Muscle layer of duodenum (tissue), 2 donors: ENCODE data around the gene TMEM259.

Experiments used
- H3K27ac ChIP-seq: one replicate; pipeline ENCODE4 v1.7.0; 2013; ENCODE audit warnings: mild to moderate bottlenecking, low read length
- H3K27me3 ChIP-seq: one replicate; pipeline ENCODE4 v1.7.0; 2013; ENCODE audit warnings: low read depth, mild to moderate bottlenecking, control low read depth, low read length
- H3K36me3 ChIP-seq, 2 donors: one replicate each; pipeline ENCODE4 v1.7.0; 2013; ENCODE audit warnings: low read length in 2 of 2, control low read depth in 1 of 2, mild to moderate bottlenecking in 1 of 2; ENCODE audit not compliant: insufficient read depth in 2 of 2, control insufficient read depth in 1 of 2
- H3K4me1 ChIP-seq, 2 donors: one replicate each; pipeline ENCODE4 v1.7.0; 2013; ENCODE audit warnings: low read length in 2 of 2, mild to moderate bottlenecking in 2 of 2, control low read depth in 1 of 2, moderate library complexity in 1 of 2; ENCODE audit not compliant: insufficient read depth in 2 of 2, control insufficient read depth in 1 of 2
- H3K4me3 ChIP-seq, 2 donors: one replicate each; pipeline ENCODE4 v1.7.0; 2013; ENCODE audit warnings: low read length in 2 of 2, low read depth in 1 of 2, mild to moderate bottlenecking in 1 of 2
- H3K9me3 ChIP-seq, 2 donors: one replicate each; pipeline ENCODE4 v1.7.0; 2013; ENCODE audit warnings: low read length in 2 of 2, control low read depth in 1 of 2, mild to moderate bottlenecking in 1 of 2; ENCODE audit not compliant: control insufficient read depth in 1 of 2
- donor health status: healthy.

The TMEM259 gene

GRCh38 chr19:1054102-1055027, 33.4 kb upstream of the TMEM259 start:
- no peaks in the 10 kb centered on the region for H3K4me1 ChIP-seq
- no peak overlapping the region for H3K27ac ChIP-seq
- H3K27me3 ChIP-seq: no peaks in the 10 kb centered on the region
- peaks cover 0 to 33% of the 10 kb centered on the region in 2 donors for H3K36me3 ChIP-seq
- no peak overlapping the region for H3K4me3 ChIP-seq
- peaks cover 18 to 32% of the 10 kb centered on the region in 2 donors for H3K9me3 ChIP-seq

GRCh38 chr19:1053176-1054101, 32.5 kb upstream of the TMEM259 start:
- Histone ChIP-seq H3K36me3 (peaks cover 0 to 30% of the 10 kb centered on the region in 2 donors), H3K4me3 (no peak overlapping the region), H3K27ac (no peak overlapping the region), H3K27me3 (no peaks in the 10 kb centered on the region), H3K9me3 (peaks cover 15 to 26% of the 10 kb centered on the region in 2 donors), H3K4me1 (no peaks in the 10 kb centered on the region)

- Histone ChIP-seq H3K36me3 (peaks cover 0 to 23% of the 10 kb centered on the region in 2 donors), H3K27me3 (no peaks in the 10 kb centered on the region), H3K9me3 (peaks cover 7 to 16% of the 10 kb centered on the region in 2 donors), H3K4me3 (no peak overlapping the region), H3K27ac (no peak overlapping the region), H3K4me1 (no peaks in the 10 kb centered on the region)
Observed at GRCh38 chr19:1052349-1052975, 31.5 kb upstream of the TMEM259 start.

GRCh38 chr19:1051791-1052190, 30.9 kb upstream of the TMEM259 start:
- Histone ChIP-seq H3K27ac (no peak overlapping the region), H3K4me3 (no peak overlapping the region), H3K27me3 (no peaks in the 10 kb centered on the region), H3K4me1 (no peaks in the 10 kb centered on the region), H3K36me3 (peaks cover 0 to 16% of the 10 kb centered on the region in 2 donors), H3K9me3 (peaks cover 2 to 10% of the 10 kb centered on the region in 2 donors)

GRCh38 chr19:1050989-1051788, 30.3 kb upstream of the TMEM259 start:
- Histone ChIP-seq H3K9me3 (peaks cover 0 to 4% of the 10 kb centered on the region in 2 donors), H3K36me3 (peaks cover 0 to 10% of the 10 kb centered on the region in 2 donors), H3K4me1 (no peaks in the 10 kb centered on the region), H3K27ac (no peak overlapping the region), H3K4me3 (no peak overlapping the region), H3K27me3 (no peaks in the 10 kb centered on the region)

- H3K27ac ChIP-seq: no peak overlapping the region
- no peaks in the 10 kb centered on the region for H3K27me3 ChIP-seq
- peaks cover 0 to under 1% of the 10 kb centered on the region in 2 donors for H3K36me3 ChIP-seq
- no peaks in the 10 kb centered on the region for H3K9me3 ChIP-seq
- H3K4me3 ChIP-seq: no peak overlapping the region
- no peaks in the 10 kb centered on the region for H3K4me1 ChIP-seq
Observed at GRCh38 chr19:1049800-1050199, 28.9 kb upstream of the TMEM259 start.

- no peaks in the 10 kb centered on the region for H3K36me3 ChIP-seq
- no peaks in the 10 kb centered on the region for H3K27me3 ChIP-seq
- no peak overlapping the region for H3K4me3 ChIP-seq
- H3K27ac ChIP-seq: no peak overlapping the region
- no peaks in the 10 kb centered on the region for H3K4me1 ChIP-seq
- no peaks in the 10 kb centered on the region for H3K9me3 ChIP-seq
Observed at GRCh38 chr19:1049106-1049505, 28.2 kb upstream of the TMEM259 start.

GRCh38 chr19:1047696-1048147, 26.8 kb upstream of the TMEM259 start:
- H3K4me3 ChIP-seq: no peak overlapping the region
- no peaks in the 10 kb centered on the region for H3K27me3 ChIP-seq
- H3K36me3 ChIP-seq: no peaks in the 10 kb centered on the region
- H3K27ac ChIP-seq: no peak overlapping the region
- no peaks in the 10 kb centered on the region for H3K9me3 ChIP-seq
- H3K4me1 ChIP-seq: no peaks in the 10 kb centered on the region

- H3K4me1 ChIP-seq: no peaks in the 10 kb centered on the region
- no peaks in the 10 kb centered on the region for H3K36me3 ChIP-seq
- H3K27ac ChIP-seq: no peak overlapping the region
- H3K4me3 ChIP-seq: no peak overlapping the region
- H3K27me3 ChIP-seq: no peaks in the 10 kb centered on the region
- H3K9me3 ChIP-seq: no peaks in the 10 kb centered on the region
Observed at GRCh38 chr19:1046836-1047695, 26.1 kb upstream of the TMEM259 start.
